SK-N-SH treated with all-trans-retinoic acid at 6 μM for 48 hours (cell line): ENCODE results near the gene COMMD3.

Experiments used
- ATAC-seq: fragments of 200-7000 bp; cut with Tn5 transposase; 3 replicates; pipeline ENCODE4 v1.9.1; 2020; ENCODE audit warnings: mild to moderate bottlenecking, moderate library complexity
- BACH2 ChIP-seq: fragments of 250-450 bp; sonication (Bioruptor Pico); IDR thresholded peaks from 2 replicates; pipeline ENCODE4 v1.9.0; 2021; ENCODE audit warnings: mild to moderate bottlenecking, borderline replicate concordance
- CSDC2 ChIP-seq: fragments of 250-450 bp; sonication (Bioruptor Pico); IDR thresholded peaks from 2 replicates; pipeline ENCODE4 v1.5.0; 2020; ENCODE audit warnings: mild to moderate bottlenecking, moderate library complexity
- GLIS3 ChIP-seq: fragments of 250-450 bp; sonication (Bioruptor Pico); IDR thresholded peaks from 2 replicates; pipeline ENCODE4 v1.5.0; 2020; ENCODE audit warnings: mild to moderate bottlenecking, moderate library complexity
- ISL1 ChIP-seq: fragments of 250-450 bp; sonication (Bioruptor Pico); IDR thresholded peaks from 2 replicates; pipeline ENCODE4 v2.1.2; 2022; ENCODE audit warnings: mild to moderate bottlenecking, moderate library complexity
- PPARA ChIP-seq: fragments of 250-450 bp; sonication (Bioruptor Pico); IDR thresholded peaks from 2 replicates; pipeline ENCODE4 v1.5.0; 2020; ENCODE audit warnings: mild to moderate bottlenecking, borderline replicate concordance
- SNAI2 ChIP-seq: fragments of 250-450 bp; sonication (Bioruptor Pico); IDR thresholded peaks from 2 replicates; pipeline ENCODE4 v1.5.0; 2020; ENCODE audit warnings: mild to moderate bottlenecking, moderate library complexity
- TCF4 ChIP-seq: fragments of 250-450 bp; sonication (Bioruptor Pico); IDR thresholded peaks from 2 replicates; pipeline ENCODE4 v1.8.0; 2021; ENCODE audit warnings: mild to moderate bottlenecking, moderate library complexity, borderline replicate concordance
- TOX ChIP-seq: fragments of 250-450 bp; sonication (Bioruptor Pico); IDR thresholded peaks from 2 replicates; pipeline ENCODE4 v1.8.0; 2021; ENCODE audit warnings: mild to moderate bottlenecking, moderate library complexity, borderline replicate concordance
- ZC3H10 ChIP-seq: fragments of 250-450 bp; sonication (Bioruptor Pico); IDR thresholded peaks from 2 replicates; pipeline ENCODE4 v1.5.1; 2021; ENCODE audit warnings: mild to moderate bottlenecking, moderate library complexity
- ZFP3 ChIP-seq: fragments of 250-450 bp; sonication (Bioruptor Pico); IDR thresholded peaks from 2 replicates; pipeline ENCODE4 v1.5.0; 2020; ENCODE audit warnings: mild to moderate bottlenecking, moderate library complexity
- ZFP30 ChIP-seq: fragments of 450-650 bp; formaldehyde crosslinking; IDR thresholded peaks from 2 replicates; pipeline ENCODE4 v1.5.0; 2022; ENCODE audit warnings: mild to moderate bottlenecking, moderate library complexity
- ZNF565 ChIP-seq: fragments of 450-650 bp; formaldehyde crosslinking; conservative IDR thresholded peaks from 2 replicates; pipeline ENCODE4 v1.5.0; 2020; ENCODE audit warnings: low read depth, mild to moderate bottlenecking, moderate library complexity
- ZNF70 ChIP-seq: fragments of 450-650 bp; formaldehyde crosslinking; IDR thresholded peaks from 2 replicates; pipeline ENCODE4 v1.5.0; 2020; ENCODE audit warnings: mild to moderate bottlenecking, moderate library complexity
- TF ChIP-seq, protein P1 (sequence below): fragments of 250-450 bp; sonication (Bioruptor Pico); IDR thresholded peaks from 2 replicates; pipeline ENCODE4 v1.5.1; 2020; ENCODE audit warnings: low read depth, mild to moderate bottlenecking, moderate library complexity
- TF ChIP-seq, protein P2 (sequence below): fragments of 250-450 bp; sonication (Bioruptor Pico); IDR thresholded peaks from 2 replicates; pipeline ENCODE4 v1.8.0; 2020; ENCODE audit warnings: mild to moderate bottlenecking, moderate library complexity, borderline replicate concordance
- TF ChIP-seq, protein P3 (sequence below): fragments of 250-450 bp; sonication (Bioruptor Pico); IDR thresholded peaks from 2 replicates; pipeline ENCODE4 v1.5.0; 2020; ENCODE audit warnings: mild to moderate bottlenecking, moderate library complexity
- TF ChIP-seq, protein P4 (sequence below): fragments of 250-450 bp; sonication (Bioruptor Pico); IDR thresholded peaks from 2 replicates; pipeline ENCODE4 v1.5.1; 2021; ENCODE audit warnings: mild to moderate bottlenecking, moderate library complexity
- TF ChIP-seq, protein P5 (sequence below): fragments of 250-450 bp; sonication (Bioruptor Pico); IDR thresholded peaks from 2 replicates; pipeline ENCODE4 v1.8.0; 2021; ENCODE audit warnings: low read depth, mild to moderate bottlenecking, moderate library complexity, borderline replicate concordance

The COMMD3 gene

DNA sequence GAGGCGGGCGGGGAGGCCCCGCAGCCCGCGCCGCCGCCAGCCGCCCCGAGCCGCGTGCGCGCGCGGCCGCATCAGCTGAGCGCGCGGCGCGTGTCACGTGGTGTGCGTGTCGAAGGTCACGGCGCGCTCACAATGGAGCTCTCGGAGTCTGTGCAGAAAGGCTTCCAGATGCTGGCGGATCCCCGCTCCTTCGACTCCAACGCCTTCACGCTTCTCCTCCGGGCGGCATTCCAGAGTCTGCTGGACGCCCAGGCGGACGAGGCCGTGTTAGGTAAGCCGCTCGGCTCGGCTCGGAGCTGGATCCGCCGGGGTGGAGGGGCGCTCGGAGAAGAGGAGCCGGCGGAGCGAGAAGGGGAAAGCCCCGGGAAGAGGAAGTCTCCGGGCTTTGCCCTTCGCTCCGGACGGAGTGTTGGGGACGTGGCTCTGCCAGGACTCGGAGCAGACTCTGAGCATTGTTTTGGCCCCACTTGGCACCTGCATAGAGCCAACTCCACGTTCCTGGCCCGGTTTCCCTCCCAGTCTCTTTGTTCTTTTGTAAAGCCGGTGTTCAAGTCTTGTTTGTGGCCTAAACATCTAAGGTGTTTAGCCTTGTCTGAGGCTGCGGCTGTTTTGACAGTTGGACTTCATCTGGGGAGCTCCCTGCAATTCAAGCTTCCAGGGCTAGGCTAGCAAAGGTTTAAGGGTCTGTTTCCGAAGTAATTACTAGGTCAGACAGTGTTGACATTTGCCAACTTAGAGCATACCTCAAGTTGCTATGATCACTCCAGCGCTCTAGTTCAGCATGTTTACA is at the start of gene COMMD3:
TSS of gene COMMD3 (plus strand) at position 103 of the 790 bp plus-strand sequence. CDS start at position 133, 30 bp downstream.
- TF ChIP-seq GLIS3 (CRISPR knock-in tag) (peak; percentile 57; the same call in 1 of the 2 replicates), ZNF565 (CRISPR knock-in tag) (no peak), ISL1 (no peak), ZNF70 (CRISPR knock-in tag) (no peak)
- TF ChIP-seq, protein P1, sequence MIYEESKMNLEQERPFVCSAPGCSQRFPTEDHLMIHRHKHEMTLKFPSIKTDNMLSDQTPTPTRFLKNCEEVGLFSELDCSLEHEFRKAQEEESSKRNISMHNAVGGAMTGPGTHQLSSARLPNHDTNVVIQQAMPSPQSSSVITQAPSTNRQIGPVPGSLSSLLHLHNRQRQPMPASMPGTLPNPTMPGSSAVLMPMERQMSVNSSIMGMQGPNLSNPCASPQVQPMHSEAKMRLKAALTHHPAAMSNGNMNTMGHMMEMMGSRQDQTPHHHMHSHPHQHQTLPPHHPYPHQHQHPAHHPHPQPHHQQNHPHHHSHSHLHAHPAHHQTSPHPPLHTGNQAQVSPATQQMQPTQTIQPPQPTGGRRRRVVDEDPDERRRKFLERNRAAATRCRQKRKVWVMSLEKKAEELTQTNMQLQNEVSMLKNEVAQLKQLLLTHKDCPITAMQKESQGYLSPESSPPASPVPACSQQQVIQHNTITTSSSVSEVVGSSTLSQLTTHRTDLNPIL (CRISPR knock-in tag): no peak
- TF ChIP-seq, protein P2, sequence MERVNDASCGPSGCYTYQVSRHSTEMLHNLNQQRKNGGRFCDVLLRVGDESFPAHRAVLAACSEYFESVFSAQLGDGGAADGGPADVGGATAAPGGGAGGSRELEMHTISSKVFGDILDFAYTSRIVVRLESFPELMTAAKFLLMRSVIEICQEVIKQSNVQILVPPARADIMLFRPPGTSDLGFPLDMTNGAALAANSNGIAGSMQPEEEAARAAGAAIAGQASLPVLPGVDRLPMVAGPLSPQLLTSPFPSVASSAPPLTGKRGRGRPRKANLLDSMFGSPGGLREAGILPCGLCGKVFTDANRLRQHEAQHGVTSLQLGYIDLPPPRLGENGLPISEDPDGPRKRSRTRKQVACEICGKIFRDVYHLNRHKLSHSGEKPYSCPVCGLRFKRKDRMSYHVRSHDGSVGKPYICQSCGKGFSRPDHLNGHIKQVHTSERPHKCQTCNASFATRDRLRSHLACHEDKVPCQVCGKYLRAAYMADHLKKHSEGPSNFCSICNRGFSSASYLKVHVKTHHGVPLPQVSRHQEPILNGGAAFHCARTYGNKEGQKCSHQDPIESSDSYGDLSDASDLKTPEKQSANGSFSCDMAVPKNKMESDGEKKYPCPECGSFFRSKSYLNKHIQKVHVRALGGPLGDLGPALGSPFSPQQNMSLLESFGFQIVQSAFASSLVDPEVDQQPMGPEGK (CRISPR knock-in tag): no peak
- TF ChIP-seq, protein P3, sequence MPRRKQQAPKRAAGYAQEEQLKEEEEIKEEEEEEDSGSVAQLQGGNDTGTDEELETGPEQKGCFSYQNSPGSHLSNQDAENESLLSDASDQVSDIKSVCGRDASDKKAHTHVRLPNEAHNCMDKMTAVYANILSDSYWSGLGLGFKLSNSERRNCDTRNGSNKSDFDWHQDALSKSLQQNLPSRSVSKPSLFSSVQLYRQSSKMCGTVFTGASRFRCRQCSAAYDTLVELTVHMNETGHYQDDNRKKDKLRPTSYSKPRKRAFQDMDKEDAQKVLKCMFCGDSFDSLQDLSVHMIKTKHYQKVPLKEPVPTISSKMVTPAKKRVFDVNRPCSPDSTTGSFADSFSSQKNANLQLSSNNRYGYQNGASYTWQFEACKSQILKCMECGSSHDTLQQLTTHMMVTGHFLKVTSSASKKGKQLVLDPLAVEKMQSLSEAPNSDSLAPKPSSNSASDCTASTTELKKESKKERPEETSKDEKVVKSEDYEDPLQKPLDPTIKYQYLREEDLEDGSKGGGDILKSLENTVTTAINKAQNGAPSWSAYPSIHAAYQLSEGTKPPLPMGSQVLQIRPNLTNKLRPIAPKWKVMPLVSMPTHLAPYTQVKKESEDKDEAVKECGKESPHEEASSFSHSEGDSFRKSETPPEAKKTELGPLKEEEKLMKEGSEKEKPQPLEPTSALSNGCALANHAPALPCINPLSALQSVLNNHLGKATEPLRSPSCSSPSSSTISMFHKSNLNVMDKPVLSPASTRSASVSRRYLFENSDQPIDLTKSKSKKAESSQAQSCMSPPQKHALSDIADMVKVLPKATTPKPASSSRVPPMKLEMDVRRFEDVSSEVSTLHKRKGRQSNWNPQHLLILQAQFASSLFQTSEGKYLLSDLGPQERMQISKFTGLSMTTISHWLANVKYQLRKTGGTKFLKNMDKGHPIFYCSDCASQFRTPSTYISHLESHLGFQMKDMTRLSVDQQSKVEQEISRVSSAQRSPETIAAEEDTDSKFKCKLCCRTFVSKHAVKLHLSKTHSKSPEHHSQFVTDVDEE (CRISPR knock-in tag): 0 out of 2 replicates have a peak, but pooled peaks have one; percentile 36
- TF ChIP-seq, protein P4, sequence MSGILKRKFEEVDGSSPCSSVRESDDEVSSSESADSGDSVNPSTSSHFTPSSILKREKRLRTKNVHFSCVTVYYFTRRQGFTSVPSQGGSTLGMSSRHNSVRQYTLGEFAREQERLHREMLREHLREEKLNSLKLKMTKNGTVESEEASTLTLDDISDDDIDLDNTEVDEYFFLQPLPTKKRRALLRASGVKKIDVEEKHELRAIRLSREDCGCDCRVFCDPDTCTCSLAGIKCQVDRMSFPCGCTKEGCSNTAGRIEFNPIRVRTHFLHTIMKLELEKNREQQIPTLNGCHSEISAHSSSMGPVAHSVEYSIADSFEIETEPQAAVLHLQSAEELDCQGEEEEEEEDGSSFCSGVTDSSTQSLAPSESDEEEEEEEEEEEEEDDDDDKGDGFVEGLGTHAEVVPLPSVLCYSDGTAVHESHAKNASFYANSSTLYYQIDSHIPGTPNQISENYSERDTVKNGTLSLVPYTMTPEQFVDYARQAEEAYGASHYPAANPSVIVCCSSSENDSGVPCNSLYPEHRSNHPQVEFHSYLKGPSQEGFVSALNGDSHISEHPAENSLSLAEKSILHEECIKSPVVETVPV (CRISPR knock-in tag): no peak
- peak; percentile 82 for ATAC-seq

DNA sequence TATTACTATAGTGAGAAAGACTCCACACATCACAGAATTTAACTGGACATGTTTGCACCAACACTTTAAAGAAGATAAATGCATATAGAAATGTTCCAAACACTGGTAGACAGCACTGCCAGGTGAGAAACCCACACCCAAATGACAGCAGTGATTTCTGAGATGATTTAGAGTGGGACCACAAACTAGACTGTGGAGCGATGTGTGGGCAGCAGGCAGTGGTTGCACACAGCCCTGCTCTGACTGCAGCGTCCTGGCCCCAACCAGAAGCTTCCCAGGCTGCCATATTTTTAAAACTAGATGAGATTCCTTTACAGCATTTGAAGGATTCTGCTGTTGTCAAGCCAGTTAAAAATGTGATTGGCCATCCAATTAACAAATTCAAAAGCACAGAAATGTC is 47.7 kb upstream of the COMMD3 start:
- no peak for ATAC-seq
- TF ChIP-seq, protein P5, sequence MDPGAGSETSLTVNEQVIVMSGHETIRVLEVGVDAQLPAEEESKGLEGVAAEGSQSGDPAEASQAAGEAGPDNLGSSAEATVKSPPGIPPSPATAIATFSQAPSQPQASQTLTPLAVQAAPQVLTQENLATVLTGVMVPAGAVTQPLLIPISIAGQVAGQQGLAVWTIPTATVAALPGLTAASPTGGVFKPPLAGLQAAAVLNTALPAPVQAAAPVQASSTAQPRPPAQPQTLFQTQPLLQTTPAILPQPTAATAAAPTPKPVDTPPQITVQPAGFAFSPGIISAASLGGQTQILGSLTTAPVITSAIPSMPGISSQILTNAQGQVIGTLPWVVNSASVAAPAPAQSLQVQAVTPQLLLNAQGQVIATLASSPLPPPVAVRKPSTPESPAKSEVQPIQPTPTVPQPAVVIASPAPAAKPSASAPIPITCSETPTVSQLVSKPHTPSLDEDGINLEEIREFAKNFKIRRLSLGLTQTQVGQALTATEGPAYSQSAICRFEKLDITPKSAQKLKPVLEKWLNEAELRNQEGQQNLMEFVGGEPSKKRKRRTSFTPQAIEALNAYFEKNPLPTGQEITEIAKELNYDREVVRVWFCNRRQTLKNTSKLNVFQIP (CRISPR knock-in tag): no peak
- TF ChIP-seq TCF4 (no peak), ZNF70 (CRISPR knock-in tag) (no peak), ZFP30 (CRISPR knock-in tag) (no peak), ZNF565 (CRISPR knock-in tag) (no peak), GLIS3 (CRISPR knock-in tag) (no peak), BACH2 (CRISPR knock-in tag) (no peak), ZFP3 (CRISPR knock-in tag) (no peak), ZC3H10 (CRISPR knock-in tag) (no peak), PPARA (no peak), ISL1 (no peak), CSDC2 (CRISPR knock-in tag) (no peak), TOX (CRISPR knock-in tag) (no peak), SNAI2 (CRISPR knock-in tag) (no peak)
- TF ChIP-seq, protein P3 (CRISPR knock-in tag): no peak
- TF ChIP-seq, protein P1 (CRISPR knock-in tag): no peak
- TF ChIP-seq, protein P2 (CRISPR knock-in tag): no peak
